Brain pericyte (primary cell): ENCODE data around the gene IL22RA1.

ENCODE experiments used
- DNase-seq: peaks from one replicate; pipeline ENCODE4 v3.0.0-alpha.2; 2012; ENCODE audit warnings: low read depth, low spot score

IL22RA1 gene

GRCh38 chr1:24142546-24143534, at the start of gene IL22RA1:
Gene IL22RA1 (minus strand): TSS chr1:24143140. CDS start chr1:24143082, 58 bp downstream.
- no peak for DNase-seq

DNA sequence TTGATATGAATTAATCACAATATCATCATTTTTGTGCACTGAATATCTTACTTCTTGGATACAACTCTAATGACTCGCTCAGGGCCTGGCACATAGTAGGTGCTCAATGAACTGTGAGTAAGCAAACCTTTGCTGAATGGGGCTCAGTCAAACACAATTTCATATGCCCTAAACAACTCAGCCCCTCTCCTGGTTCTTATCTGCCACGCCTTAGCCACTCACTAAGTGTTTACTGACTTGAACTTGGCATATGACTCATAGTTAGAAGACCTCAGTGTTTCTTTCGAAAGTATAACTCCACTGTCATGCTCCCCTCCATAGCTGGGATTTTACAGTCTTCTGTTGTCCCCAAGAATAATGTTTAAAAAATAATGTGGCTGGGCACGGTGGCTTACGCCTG, 48.9 kb upstream of the IL22RA1 start:
- DNase-seq = no peak

GRCh38 chr1:24190983-24191461, 48.1 kb upstream of the IL22RA1 start:
- DNase-seq = no peak

- no peak for DNase-seq
Observed at GRCh38 chr1:24189528-24189927, 46.6 kb upstream of the IL22RA1 start.

DNA sequence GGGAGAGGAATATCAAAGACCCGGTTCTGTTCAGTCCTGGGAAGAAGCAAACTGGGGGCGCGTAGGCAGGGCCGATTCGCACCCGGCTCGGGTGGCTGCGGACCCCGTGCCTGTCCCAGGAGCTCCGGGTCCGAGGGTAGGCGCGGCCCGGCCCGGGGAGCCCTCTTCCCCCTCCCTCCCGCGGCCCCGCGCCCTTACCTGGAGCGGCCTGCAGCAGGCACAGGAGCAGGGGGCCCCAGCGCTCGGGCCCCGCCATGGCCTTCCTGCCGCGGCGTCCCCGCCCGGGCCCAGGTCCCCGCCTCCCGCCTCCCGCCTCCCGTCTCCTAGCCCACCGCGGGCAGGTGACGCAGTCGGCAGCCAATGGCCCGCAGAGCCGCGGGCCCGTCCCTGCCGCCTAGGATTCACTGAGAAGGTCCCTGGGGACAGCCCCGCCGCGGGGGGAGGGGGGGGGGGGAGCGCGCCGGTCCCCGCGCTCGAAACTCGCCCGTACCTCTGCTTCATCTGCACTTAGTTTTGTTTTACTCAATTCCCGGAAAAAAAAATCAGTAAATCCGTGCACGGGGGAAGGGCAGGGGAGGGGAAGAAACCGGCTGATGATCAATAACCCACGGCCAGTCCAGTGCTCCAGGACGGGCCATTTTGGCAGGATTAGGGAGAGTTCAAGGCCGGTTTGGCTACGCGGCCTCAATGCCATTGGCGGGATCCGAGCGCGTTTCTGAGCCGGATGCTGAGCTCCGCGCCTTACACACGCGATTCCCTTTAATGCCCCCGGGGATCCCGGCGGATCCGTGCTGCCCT, 44.3 kb upstream of the IL22RA1 start, which contains the start of gene IFNLR1:
TSS of gene IFNLR1 (minus strand) at position 297 of the 798 bp plus-strand sequence. CDS start at position 256, 41 bp downstream.
- no peak for DNase-seq

DNA sequence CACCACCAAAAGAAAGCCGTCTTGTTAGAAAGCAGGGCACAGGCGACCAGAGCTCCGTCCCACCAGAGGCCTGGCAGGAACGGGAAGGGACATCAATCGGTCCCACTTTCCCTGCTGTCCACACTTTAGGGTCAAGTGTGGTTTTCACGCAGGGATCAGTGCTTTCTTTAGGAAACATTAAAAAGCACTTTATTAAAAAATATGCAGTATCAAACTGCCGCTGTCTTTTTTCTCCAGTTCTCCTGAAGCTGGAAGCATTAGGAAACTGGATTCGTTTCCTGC, 43.7 kb upstream of the IL22RA1 start:
- DNase-seq = no peak

DNA sequence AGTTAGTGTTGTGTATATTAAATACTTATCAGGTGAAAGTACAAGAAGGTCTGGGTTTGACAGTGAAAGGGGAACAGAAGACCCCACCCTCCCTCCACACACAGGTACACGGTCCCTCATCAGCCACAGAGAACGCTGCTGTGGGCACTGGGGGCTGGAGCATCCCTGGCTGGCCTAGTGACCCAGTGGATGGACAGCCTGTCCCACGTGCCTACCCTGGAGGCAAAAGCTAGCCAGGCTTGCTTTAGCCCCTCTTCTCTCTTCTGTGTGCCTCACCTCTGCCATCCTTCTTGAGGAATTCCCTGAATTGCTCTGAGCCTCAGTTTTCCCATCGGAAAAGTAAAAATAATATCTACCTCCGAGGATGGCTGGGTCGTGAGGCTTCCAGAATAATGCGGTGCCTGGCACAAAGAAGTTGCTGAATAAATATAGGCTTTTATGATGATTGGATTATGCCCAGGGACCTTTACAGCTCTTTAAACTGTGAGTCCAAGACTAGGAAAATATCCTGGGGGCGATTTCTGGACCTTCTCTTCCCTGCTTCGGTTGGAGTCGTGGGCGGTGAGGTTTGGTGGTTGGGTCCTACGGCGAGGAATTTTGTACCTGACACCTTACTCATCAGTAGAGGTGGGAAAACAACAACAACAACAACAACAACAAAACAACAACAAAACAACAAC, 43.2 kb upstream of the IL22RA1 start:
- no peak for DNase-seq

GRCh38 chr1:24185076-24185475, 42.1 kb upstream of the IL22RA1 start:
- no peak for DNase-seq

GRCh38 chr1:24182061-24182460, 39.1 kb upstream of the IL22RA1 start:
- no peak for DNase-seq

GRCh38 chr1:24181619-24182018, 38.7 kb upstream of the IL22RA1 start:
- DNase-seq = no peak

DNA sequence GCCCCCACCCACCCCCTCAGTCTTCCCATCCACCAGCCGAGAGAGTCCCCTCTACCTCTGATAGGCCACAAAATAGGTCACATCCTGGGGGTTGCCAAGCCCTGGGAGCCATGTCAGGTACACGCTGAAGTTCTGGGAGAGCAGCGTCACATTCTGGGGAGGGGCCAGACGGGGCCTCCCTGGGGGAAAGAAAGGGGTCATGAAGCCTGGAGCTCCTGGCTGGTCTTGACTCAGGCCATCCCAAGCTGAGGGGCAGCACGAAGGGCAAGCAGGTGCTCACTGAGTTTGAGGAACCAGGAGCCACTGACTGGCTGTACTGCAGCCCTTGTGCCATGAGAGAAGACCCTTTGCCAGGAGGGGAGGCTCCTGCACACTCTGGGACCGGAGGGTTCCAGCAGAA, 37.7 kb upstream of the IL22RA1 start:
- no peak for DNase-seq

GRCh38 chr1:24179251-24179840, 36.4 kb upstream of the IL22RA1 start:
- no peak for DNase-seq

- no peak for DNase-seq
Observed at GRCh38 chr1:24178407-24178806, 35.5 kb upstream of the IL22RA1 start.

- no peak for DNase-seq
Observed at GRCh38 chr1:24177161-24177560, 34.2 kb upstream of the IL22RA1 start.

- no peak for DNase-seq
Observed at GRCh38 chr1:24175033-24175755, 32.3 kb upstream of the IL22RA1 start.

DNA sequence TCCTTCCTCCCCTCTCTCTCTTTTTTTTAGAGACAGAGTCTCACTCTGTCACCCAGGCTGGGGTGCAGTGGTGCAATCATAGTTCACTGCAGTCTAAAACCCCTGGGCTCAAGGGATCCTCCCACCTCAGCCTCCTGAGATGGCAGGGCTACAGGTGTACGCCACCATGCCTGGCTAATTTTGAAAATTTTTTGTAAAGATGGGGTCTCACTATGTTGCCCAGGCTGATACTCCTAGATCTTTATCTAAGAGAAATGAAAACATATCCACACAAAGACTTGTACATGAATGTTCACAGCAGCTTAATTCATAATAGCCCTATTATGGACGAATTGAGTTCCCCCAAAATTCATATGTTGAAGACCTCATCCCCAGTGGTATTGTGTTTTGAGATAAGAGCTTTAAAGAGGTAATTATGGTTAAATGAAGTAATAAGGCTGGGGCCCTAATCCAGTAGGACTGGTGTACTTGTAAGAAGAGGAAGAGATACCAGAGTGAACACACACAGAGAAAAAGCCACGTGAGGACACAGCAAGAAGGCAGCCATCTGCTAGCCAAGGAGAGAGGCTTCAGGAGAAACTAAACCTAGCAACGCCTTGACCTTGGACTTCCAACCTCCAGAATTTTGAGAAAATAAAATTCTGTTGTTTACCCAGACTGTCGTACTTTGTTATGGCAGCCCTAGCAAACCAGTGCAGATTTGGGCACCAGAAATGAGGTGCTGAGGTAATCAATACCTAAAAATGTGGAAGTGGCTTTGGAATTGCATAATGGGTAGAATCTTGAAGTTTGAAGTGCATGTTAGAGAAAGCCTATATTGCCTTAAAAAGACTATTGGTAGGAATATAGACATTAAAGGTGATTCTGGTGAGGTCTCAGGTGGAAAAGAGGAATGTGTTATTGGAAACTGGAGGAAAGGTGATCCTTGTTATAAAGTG, 31.0 kb upstream of the IL22RA1 start:
- DNase-seq = no peak

GRCh38 chr1:24172598-24172997, 29.7 kb upstream of the IL22RA1 start:
- DNase-seq = no peak

DNA sequence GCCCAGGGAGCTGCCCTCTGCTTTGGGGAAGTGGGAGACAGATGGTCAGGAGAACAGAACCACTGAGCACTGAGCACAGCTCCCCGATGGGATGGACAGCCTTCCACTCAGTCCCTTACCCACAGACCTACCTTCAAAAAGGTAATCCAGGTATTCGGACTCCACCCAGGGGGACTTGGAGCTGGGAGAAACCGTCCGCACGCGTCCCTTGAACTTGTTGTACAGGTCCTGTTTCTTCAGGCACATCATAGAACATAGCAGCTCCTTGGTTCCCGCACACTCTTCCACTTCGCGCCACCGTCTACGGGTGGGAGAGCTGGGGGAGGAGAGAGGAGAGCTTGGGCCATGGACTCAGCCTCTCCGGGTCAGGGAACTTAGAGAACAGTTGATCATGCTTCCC, 26.3 kb upstream of the IL22RA1 start:
- DNase-seq = no peak

DNA sequence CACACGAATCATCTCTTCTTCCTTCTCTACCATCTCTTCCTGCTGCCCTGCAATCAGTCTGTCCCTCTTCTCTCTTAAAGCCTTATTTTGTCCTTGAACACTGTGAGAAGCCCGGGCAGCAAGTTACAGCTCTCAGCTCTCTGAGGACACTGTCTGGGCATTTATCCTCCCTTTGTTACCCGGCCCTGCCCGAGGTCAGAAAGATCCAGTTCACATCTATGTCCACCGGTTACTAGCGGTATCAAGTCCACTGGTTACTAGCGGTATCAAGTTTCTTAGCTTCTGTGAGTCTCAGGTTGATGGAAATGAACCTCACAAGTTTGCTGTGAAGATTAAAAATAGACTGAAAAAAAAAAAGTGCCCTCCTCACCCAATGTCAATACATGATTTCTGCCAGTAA, 25.3 kb upstream of the IL22RA1 start:
- no peak for DNase-seq

GRCh38 chr1:24167008-24167407, 24.1 kb upstream of the IL22RA1 start:
- DNase-seq = no peak
